Karpas-422 (cell line): Measurements from ENCODE around the gene SRGAP1. TPM values are rescaled to one million over a fixed set of nuclear protein-coding genes. Genes with fewer than 3 reads are reported as not detected.

Experiments used
- DNase-seq: peaks from one replicate; pipeline ENCODE4 v3.0.0-alpha.2; 2015
- H2AFZ ChIP-seq: fragments of 200-600 bp; sonication (generic); 2 replicates; pipeline ENCODE4 v1.6.1; 2014; ENCODE audit warnings: antibody characterized with exemption, low read length, mixed read lengths
- H3K27ac ChIP-seq: fragments of 200-600 bp; sonication (generic); 2 replicates; pipeline ENCODE4 v1.5.1; 2014; ENCODE audit warnings: mild to moderate bottlenecking, low read length, moderate library complexity
- H3K27me3 ChIP-seq: fragments of 200-600 bp; sonication (generic); 2 replicates; pipeline ENCODE4 v1.6.1; 2014; ENCODE audit warnings: low read length, mixed read lengths
- H3K36me3 ChIP-seq: fragments of 200-600 bp; sonication (generic); 2 replicates; pipeline ENCODE4 v1.6.1; 2014; ENCODE audit warnings: low read length, mixed read lengths; ENCODE audit not compliant: insufficient read depth
- H3K4me1 ChIP-seq: fragments of 200-600 bp; sonication (generic); 2 replicates; pipeline ENCODE4 v1.6.1; 2014; ENCODE audit warnings: mild to moderate bottlenecking, low read length, mixed read lengths
- H3K4me2 ChIP-seq: fragments of 200-600 bp; sonication (generic); 2 replicates; pipeline ENCODE4 v1.6.1; 2014; ENCODE audit warnings: low read length, low read depth, mild to moderate bottlenecking; ENCODE audit not compliant: poor library complexity, severe bottlenecking
- H3K4me3 ChIP-seq: fragments of 200-600 bp; sonication (generic); 2 replicates; pipeline ENCODE4 v1.5.1; 2014; ENCODE audit warnings: mild to moderate bottlenecking, antibody characterized with exemption, low read length, mixed read lengths
- H3K79me2 ChIP-seq: fragments of 200-600 bp; sonication (generic); 2 replicates; pipeline ENCODE4 v1.6.1; 2014; ENCODE audit warnings: mild to moderate bottlenecking, low read length, mixed read lengths
- H3K9ac ChIP-seq: fragments of 200-600 bp; sonication (generic); 2 replicates; pipeline ENCODE4 v1.6.0; 2014; ENCODE audit warnings: low read length
- H3K9me2 ChIP-seq: fragments of 200-600 bp; sonication (generic), shearing (Covaris generic); replicated peaks from 2 replicates; pipeline ENCODE4 v1.6.0; 2014; ENCODE audit warnings: mild to moderate bottlenecking, low read length, moderate library complexity; ENCODE audit not compliant: insufficient read depth
- H3K9me3 ChIP-seq: fragments of 300-700, 200-600 bp; sonication (generic); 2 replicates; pipeline ENCODE4 v1.6.1; 2014; ENCODE audit warnings: low read length, mixed read lengths
- H4K20me1 ChIP-seq: fragments of 200-600 bp; sonication (generic); 2 replicates; pipeline ENCODE4 v1.6.1; 2014; ENCODE audit warnings: mild to moderate bottlenecking, antibody characterized with exemption, low read length, low read depth; ENCODE audit not compliant: insufficient read depth
- total RNA-seq: library from RNA; depleted of rRNA; stranded (reverse); fragments of >200 nt; shearing (Covaris generic); gene quantifications from 2 replicates; pipeline ENCODE4 v1.2.3, GENCODE V29; 2014; ENCODE audit warnings: low replicate concordance

Gene SRGAP1
- total RNA-seq, 1 experiment from 2014 or later: not detected

- Histone ChIP-seq H3K9ac (no peak overlapping the region), H3K36me3 (no peaks in the 10 kb centered on the region), H3K27ac (no peak overlapping the region), H3K9me2 (no peaks in the 10 kb centered on the region), H3K27me3 (peaks cover 3% of the 10 kb centered on the region; the same call in 1 of the 2 replicates), H3K4me3 (no peak overlapping the region), H3K79me2 (no peaks in the 10 kb centered on the region), H4K20me1 (no peaks in the 10 kb centered on the region), H3K4me2 (no peak overlapping the region), H3K9me3 (no peaks in the 10 kb centered on the region), H3K4me1 (no peaks in the 10 kb centered on the region), H2AFZ (no peak overlapping the region)
- no peak for DNase-seq
Measured at GRCh38 chr12:64093689-64094088, 249.2 kb downstream of the SRGAP1 start.

GRCh38 chr12:64097366-64098105 lies 253.0 kb downstream of the SRGAP1 start:
- Histone ChIP-seq H3K4me1 (no peaks in the 10 kb centered on the region), H3K4me2 (no peak overlapping the region), H3K27ac (no peak overlapping the region), H3K9ac (no peak overlapping the region), H3K9me2 (no peaks in the 10 kb centered on the region), H3K36me3 (no peaks in the 10 kb centered on the region), H4K20me1 (no peaks in the 10 kb centered on the region), H2AFZ (no peak overlapping the region), H3K4me3 (no peak overlapping the region), H3K9me3 (no peaks in the 10 kb centered on the region), H3K27me3 (peaks cover 3% of the 10 kb centered on the region; the same call in 1 of the 2 replicates), H3K79me2 (no peaks in the 10 kb centered on the region)
- DNase-seq: no peak

- no peak for DNase-seq
- Histone ChIP-seq H3K36me3 (no peaks in the 10 kb centered on the region), H3K9me3 (no peaks in the 10 kb centered on the region), H3K79me2 (no peaks in the 10 kb centered on the region), H3K4me1 (no peaks in the 10 kb centered on the region), H3K27ac (no peak overlapping the region), H3K4me2 (no peak overlapping the region), H3K9ac (no peak overlapping the region), H3K9me2 (no peaks in the 10 kb centered on the region), H4K20me1 (no peaks in the 10 kb centered on the region), H3K27me3 (0 out of 2 replicates have a peak, but pooled peaks cover 2% of the 10 kb centered on the region), H2AFZ (no peak overlapping the region), H3K4me3 (no peak overlapping the region)
Measured at GRCh38 chr12:64098709-64099354, 254.3 kb downstream of the SRGAP1 start.

GRCh38 chr12:64099397-64099796 lies 254.9 kb downstream of the SRGAP1 start:
- Histone ChIP-seq H3K27me3 (0 out of 2 replicates have a peak, but pooled peaks cover 2% of the 10 kb centered on the region), H3K9me3 (no peaks in the 10 kb centered on the region), H3K27ac (no peak overlapping the region), H3K9ac (no peak overlapping the region), H2AFZ (no peak overlapping the region), H3K9me2 (no peaks in the 10 kb centered on the region), H3K36me3 (no peaks in the 10 kb centered on the region), H3K4me3 (no peak overlapping the region), H4K20me1 (no peaks in the 10 kb centered on the region), H3K4me1 (no peaks in the 10 kb centered on the region), H3K79me2 (no peaks in the 10 kb centered on the region), H3K4me2 (no peak overlapping the region)
- DNase-seq: no peak

GRCh38 chr12:64102339-64102738 lies 257.8 kb downstream of the SRGAP1 start:
- no peak for DNase-seq
- H3K27me3 ChIP-seq: 0 out of 2 replicates have a peak, but pooled peaks cover 2% of the 10 kb centered on the region
- no peak overlapping the region for H2AFZ ChIP-seq
- H3K36me3 ChIP-seq: no peaks in the 10 kb centered on the region
- H3K9me3 ChIP-seq: no peaks in the 10 kb centered on the region
- no peak overlapping the region for H3K9ac ChIP-seq
- no peak overlapping the region for H3K4me3 ChIP-seq
- H3K9me2 ChIP-seq: no peaks in the 10 kb centered on the region
- H3K4me2 ChIP-seq: no peak overlapping the region
- no peaks in the 10 kb centered on the region for H3K4me1 ChIP-seq
- H4K20me1 ChIP-seq: no peaks in the 10 kb centered on the region
- no peaks in the 10 kb centered on the region for H3K79me2 ChIP-seq
- no peak overlapping the region for H3K27ac ChIP-seq

- DNase-seq: no peak
- H3K36me3 ChIP-seq: no peaks in the 10 kb centered on the region
- H3K27ac ChIP-seq: no peak overlapping the region
- no peaks in the 10 kb centered on the region for H3K9me2 ChIP-seq
- H3K9me3 ChIP-seq: no peaks in the 10 kb centered on the region
- no peaks in the 10 kb centered on the region for H3K79me2 ChIP-seq
- H3K27me3 ChIP-seq: 0 out of 2 replicates have a peak, but pooled peaks cover 2% of the 10 kb centered on the region
- no peaks in the 10 kb centered on the region for H3K4me1 ChIP-seq
- H3K4me2 ChIP-seq: no peak overlapping the region
- no peak overlapping the region for H3K9ac ChIP-seq
- no peak overlapping the region for H3K4me3 ChIP-seq
- no peaks in the 10 kb centered on the region for H4K20me1 ChIP-seq
- no peak overlapping the region for H2AFZ ChIP-seq
Measured at GRCh38 chr12:64103825-64104740, 259.6 kb downstream of the SRGAP1 start.

- no peak overlapping the region for H3K4me3 ChIP-seq
- H3K27ac ChIP-seq: no peak overlapping the region
- no peak overlapping the region for H3K4me2 ChIP-seq
- H3K36me3 ChIP-seq: no peaks in the 10 kb centered on the region
- H3K9ac ChIP-seq: no peak overlapping the region
- no peak for DNase-seq
- H3K9me2 ChIP-seq: no peaks in the 10 kb centered on the region
- no peaks in the 10 kb centered on the region for H4K20me1 ChIP-seq
- no peaks in the 10 kb centered on the region for H3K79me2 ChIP-seq
- no peaks in the 10 kb centered on the region for H3K9me3 ChIP-seq
- H3K4me1 ChIP-seq: no peaks in the 10 kb centered on the region
- H3K27me3 ChIP-seq: 0 out of 2 replicates have a peak, but pooled peaks cover 2% of the 10 kb centered on the region
- no peak overlapping the region for H2AFZ ChIP-seq
Measured at GRCh38 chr12:64105026-64105425, 260.5 kb downstream of the SRGAP1 start.

GRCh38 chr12:64107776-64108175 lies 263.3 kb downstream of the SRGAP1 start:
- Histone ChIP-seq H3K9ac (no peak overlapping the region), H4K20me1 (no peaks in the 10 kb centered on the region), H3K36me3 (no peaks in the 10 kb centered on the region), H3K4me3 (no peak overlapping the region), H3K9me3 (no peaks in the 10 kb centered on the region), H3K4me1 (no peaks in the 10 kb centered on the region), H3K79me2 (no peaks in the 10 kb centered on the region), H3K9me2 (no peaks in the 10 kb centered on the region), H3K4me2 (no peak overlapping the region), H3K27me3 (no peaks in the 10 kb centered on the region), H3K27ac (no peak overlapping the region), H2AFZ (no peak overlapping the region)
- DNase-seq: no peak
